HepG2 (cell line): Measurements from ENCODE around the gene HLA-DOA. TPM values are rescaled to one million over a fixed set of nuclear protein-coding genes. Genes with fewer than 3 reads are reported as not detected.

Source experiments
- BCLAF1 ChIP-seq: fragments of 450-650 bp; IDR thresholded peaks from 2 replicates; pipeline ENCODE4 v1.6.1; 2017; ENCODE audit warnings: mild to moderate bottlenecking
- CENPX ChIP-seq: sonication (generic); formaldehyde crosslinking; IDR thresholded peaks from 2 replicates; pipeline ENCODE4 v1.9.0; 2021; ENCODE audit warnings: mild to moderate bottlenecking, missing genetic modification reagents, moderate library complexity
- CREB3 ChIP-seq: sonication (generic); formaldehyde crosslinking; IDR thresholded peaks from 2 replicates; pipeline ENCODE4 v1.5.0; 2020; ENCODE audit warnings: missing genetic modification reagents
- GATAD2A ChIP-seq: IDR thresholded peaks from 2 replicates; pipeline ENCODE4 v1.6.1; 2016
- KLF6 ChIP-seq: IDR thresholded peaks from 2 replicates; pipeline ENCODE4 v1.8.0; 2016; ENCODE audit warnings: missing biosample characterization, missing genetic modification reagents
- NFYB ChIP-seq: sonication (generic); formaldehyde crosslinking; IDR thresholded peaks from 2 replicates; pipeline ENCODE4 v1.4.0; 2020; ENCODE audit warnings: missing genetic modification reagents
- NONO ChIP-seq, 2 experiments: fragments of 450-650 bp in 1 of 2; sonication (generic) in 1 of 2; formaldehyde crosslinking in 1 of 2; IDR thresholded peaks in 1 of 2; conservative IDR thresholded peaks in 1 of 2; 2 replicates each; pipeline versions ENCODE4 v1.6.1 to v1.8.0; 2017 to 2022; ENCODE audit warnings: mild to moderate bottlenecking in 1 of 2, missing genetic modification reagents in 1 of 2, moderate library complexity in 1 of 2
- PLRG1 ChIP-seq: fragments of 450-650 bp; conservative IDR thresholded peaks from 2 replicates; pipeline ENCODE4 v1.6.1; 2016
- PRDM4 ChIP-seq: sonication (generic); formaldehyde crosslinking; IDR thresholded peaks from 2 replicates; pipeline ENCODE4 v1.9.0; 2021; ENCODE audit warnings: missing genetic modification reagents, borderline replicate concordance
- REL ChIP-seq: sonication (generic); formaldehyde crosslinking; conservative IDR thresholded peaks from 2 replicates; pipeline ENCODE4 v1.8.0; 2022; ENCODE audit warnings: mild to moderate bottlenecking, missing genetic modification reagents, moderate library complexity
- SP5 ChIP-seq: IDR thresholded peaks from 2 replicates; pipeline ENCODE4 v1.6.1; 2016; ENCODE audit warnings: low read depth, borderline replicate concordance
- TGIF2 ChIP-seq: IDR thresholded peaks from 2 replicates; pipeline ENCODE4 v1.6.1; 2016; ENCODE audit warnings: control low read depth, missing compliant biosample characterization
- ZBTB4 ChIP-seq: sonication (generic); formaldehyde crosslinking; IDR thresholded peaks from 2 replicates; pipeline ENCODE4 v1.4.0; 2020; ENCODE audit warnings: missing genetic modification reagents, mild to moderate bottlenecking, borderline replicate concordance
- ZNF20 ChIP-seq: sonication (generic); formaldehyde crosslinking; IDR thresholded peaks from 2 replicates; pipeline ENCODE4 v1.4.0; 2020; ENCODE audit warnings: mild to moderate bottlenecking, moderate library complexity, missing genetic modification reagents
- ZNF274 ChIP-seq: sonication (generic); formaldehyde crosslinking; IDR thresholded peaks from 2 replicates; pipeline ENCODE4 v1.5.1; 2020; ENCODE audit warnings: mild to moderate bottlenecking, missing genetic modification reagents
- ZNF317 ChIP-seq: sonication (generic); formaldehyde crosslinking; IDR thresholded peaks from 2 replicates; pipeline ENCODE4 v1.5.0; 2020; ENCODE audit warnings: mild to moderate bottlenecking, missing genetic modification reagents
- ZNF552 ChIP-seq: sonication (generic); formaldehyde crosslinking; IDR thresholded peaks from 2 replicates; pipeline ENCODE4 v1.9.0; 2022; ENCODE audit warnings: missing genetic modification reagents, mild to moderate bottlenecking, borderline replicate concordance
- ZNF772 ChIP-seq: sonication (generic); formaldehyde crosslinking; IDR thresholded peaks from 2 replicates; pipeline ENCODE4 v1.5.0; 2020; ENCODE audit warnings: mild to moderate bottlenecking, missing genetic modification reagents
- ZSCAN21 ChIP-seq: sonication (generic); formaldehyde crosslinking; IDR thresholded peaks from 2 replicates; pipeline ENCODE4 v1.8.0; 2022; ENCODE audit warnings: mild to moderate bottlenecking, missing genetic modification reagents, moderate library complexity, borderline replicate concordance
- polyA plus RNA-seq, 8 experiments: library from polyadenylated mRNA; depleted of rRNA in 3 of 8; stranded (reverse) in 7 of 8; unstranded in 1 of 8; fragments of >200 nt; fragmentation: Illumina TruSeq in 4 of 8; extraction: Trizol in 4 of 8; gene quantifications; 2 replicates each; pipeline versions ENCODE4 v1.2.1 to v1.2.3, GENCODE V29; 2011 to 2016; ENCODE audit warnings: low read depth in 4 of 8, missing spikeins in 1 of 8, mixed read lengths in 1 of 8; ENCODE audit not compliant: insufficient read depth in 1 of 8
- total RNA-seq, 5 experiments: library from RNA; depleted of rRNA; stranded (reverse); fragments of >200 nt; fragmentation: Illumina TruSeq; extraction: Trizol; gene quantifications; 2 replicates each; pipeline ENCODE4 v1.2.3, GENCODE V29; 2016; ENCODE audit warnings: low read depth in 1 of 5

Gene HLA-DOA
- total and polyA plus RNA-seq, 2 of the 13 experiments (the other 11 are each of a cell fraction or from before 2014, with no cell fraction given) = 0.03 to 0.09 TPM

GRCh38 chr6:32984622-32985389, 24.6 kb downstream of the HLA-DOA start (continued):
- TF ChIP-seq ZBTB4 = no peak
- TF ChIP-seq NFYB (CRISPR knock-in tag) = no peak
- TF ChIP-seq ZNF317 (CRISPR knock-in tag) = 0 out of 2 replicates have a peak, but pooled peaks have one; percentile 38
- no peak for TF ChIP-seq TGIF2 (CRISPR knock-in tag)
- no peak for TF ChIP-seq KLF6 (CRISPR knock-in tag)
- TF ChIP-seq ZNF772 (CRISPR knock-in tag) = no peak
- TF ChIP-seq ZNF274 = no peak
- no peak for TF ChIP-seq ZNF552
- no peak for TF ChIP-seq CREB3 (CRISPR knock-in tag)
- TF ChIP-seq BCLAF1 = no peak
- no peak for TF ChIP-seq NONO (IDR thresholded peaks at IDR 0.05)
- no peak for TF ChIP-seq NONO (CRISPR knock-in tag; conservative IDR thresholded peaks at IDR 0.05)
- no peak for TF ChIP-seq PRDM4 (CRISPR knock-in tag)
- TF ChIP-seq SP5 (CRISPR knock-in tag) = no peak
- TF ChIP-seq ZNF20 (CRISPR knock-in tag) = no peak
- no peak for TF ChIP-seq CENPX
- TF ChIP-seq REL (CRISPR knock-in tag) = no peak
- no peak for TF ChIP-seq PLRG1
- 0 out of 2 replicates have a peak, but pooled peaks have one; percentile 33 for TF ChIP-seq GATAD2A
- no peak for TF ChIP-seq ZSCAN21
